ENCODE results near the gene PPEF1.
"Not testable (repeated sequence)": the region's sequence is repeated elsewhere in the genome, so short reads cannot be mapped to it uniquely, and the experiment has no call there.

Gene PPEF1

GRCh38 chrX:18701621-18702361 lies 5.7 kb upstream of the PPEF1 start:
- DNase-seq (ENCODE audit: low spot score): no peak

GRCh38 chrX:18702362-18703195 lies 4.9 kb upstream of the PPEF1 start:
- DNase-seq (ENCODE audit: low spot score): no peak

GRCh38 chrX:18709833-18710232 lies 2.4 kb downstream of the PPEF1 start:
- DNase-seq (ENCODE audit: low spot score): no peak

DNA sequence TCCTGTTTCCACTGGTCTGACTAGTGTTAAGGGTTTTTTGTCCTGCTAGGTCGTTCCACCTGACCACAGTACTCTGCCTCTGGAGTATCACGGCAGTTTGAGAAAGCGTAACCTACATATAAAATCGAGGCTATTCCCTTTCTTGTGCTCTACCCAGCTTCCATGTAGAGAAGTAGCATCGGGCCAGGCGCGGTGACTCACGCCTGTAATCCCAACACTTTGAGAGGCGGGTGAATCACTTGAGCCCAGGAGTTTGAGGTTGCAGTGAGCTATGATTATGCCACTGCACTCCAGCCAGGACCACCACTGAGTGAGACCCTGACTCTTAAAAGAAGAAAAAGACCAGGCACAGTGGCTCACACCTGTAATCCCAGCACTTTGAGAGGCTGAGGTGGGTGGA lies 7.5 kb downstream of the PPEF1 start:
- DNase-seq (ENCODE audit: low spot score): no peak

DNA sequence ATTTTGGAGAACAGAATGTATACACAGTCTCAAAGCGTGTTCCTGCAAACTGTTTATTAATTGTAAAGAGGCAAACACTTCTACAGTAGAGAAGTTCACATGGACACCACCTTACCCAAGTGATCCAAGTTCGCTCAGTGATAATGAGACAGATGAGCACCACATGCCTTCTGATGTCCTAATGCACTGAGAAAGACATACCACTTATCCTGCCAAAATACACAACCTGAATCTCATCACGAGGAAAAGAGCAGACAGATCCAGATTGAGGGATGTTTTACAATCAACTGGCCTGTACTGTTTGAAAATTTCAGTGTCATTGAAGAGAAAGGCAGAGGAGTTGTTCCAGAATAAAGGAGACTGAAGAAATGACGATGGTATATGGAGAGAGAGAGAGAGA lies 12.4 kb downstream of the PPEF1 start:
- no peak for DNase-seq (ENCODE audit: low spot score)

DNA sequence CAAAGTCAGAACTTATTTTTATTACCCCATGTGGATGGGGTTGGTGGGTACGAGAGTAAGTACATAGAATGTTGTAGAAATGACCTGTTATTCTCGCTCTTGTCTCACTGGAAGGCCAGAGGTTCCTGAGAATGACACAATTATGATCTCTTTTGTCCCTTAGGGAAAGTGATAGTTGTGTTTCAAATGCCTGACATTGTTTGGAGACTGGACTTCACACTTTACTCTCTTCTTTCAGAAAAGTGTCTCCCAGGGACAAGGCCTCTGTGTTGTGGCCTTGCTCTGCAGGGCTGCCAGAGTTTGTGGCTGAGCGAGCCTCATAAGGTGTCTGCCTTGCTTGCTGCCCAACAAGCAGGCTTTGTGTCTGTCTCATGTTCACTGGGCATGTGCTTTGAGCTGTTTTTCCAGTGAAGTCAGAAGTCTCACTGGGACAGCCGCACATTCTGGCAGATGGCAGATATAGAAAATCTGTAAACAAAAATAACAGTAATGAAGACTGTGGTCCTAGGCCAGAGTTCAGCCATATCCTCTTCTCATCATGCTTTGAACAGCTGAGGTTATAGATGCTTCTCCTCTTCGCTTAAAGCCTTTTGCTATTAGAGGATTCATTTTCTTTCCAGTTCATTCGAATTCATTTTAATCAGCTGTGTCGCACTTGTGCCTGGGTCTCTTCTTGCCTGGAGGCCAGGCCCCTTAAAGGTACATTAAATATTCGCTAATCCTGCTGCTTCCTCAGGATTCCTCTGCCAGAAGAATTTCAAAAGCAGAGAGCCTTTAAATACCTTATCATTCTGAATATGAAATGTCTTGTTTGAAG lies 14.4 kb downstream of the PPEF1 start:
- DNase-seq (ENCODE audit: low spot score): no peak

- DNase-seq (ENCODE audit: low spot score): no peak
Measured at GRCh38 chrX:18722500-18723071, 15.1 kb downstream of the PPEF1 start.

GRCh38 chrX:18725310-18725943 lies 18.0 kb downstream of the PPEF1 start:
- DNase-seq (ENCODE audit: low spot score): no peak

- DNase-seq (ENCODE audit: low spot score): no peak
Measured at GRCh38 chrX:18733287-18733686, 25.8 kb downstream of the PPEF1 start.

DNA sequence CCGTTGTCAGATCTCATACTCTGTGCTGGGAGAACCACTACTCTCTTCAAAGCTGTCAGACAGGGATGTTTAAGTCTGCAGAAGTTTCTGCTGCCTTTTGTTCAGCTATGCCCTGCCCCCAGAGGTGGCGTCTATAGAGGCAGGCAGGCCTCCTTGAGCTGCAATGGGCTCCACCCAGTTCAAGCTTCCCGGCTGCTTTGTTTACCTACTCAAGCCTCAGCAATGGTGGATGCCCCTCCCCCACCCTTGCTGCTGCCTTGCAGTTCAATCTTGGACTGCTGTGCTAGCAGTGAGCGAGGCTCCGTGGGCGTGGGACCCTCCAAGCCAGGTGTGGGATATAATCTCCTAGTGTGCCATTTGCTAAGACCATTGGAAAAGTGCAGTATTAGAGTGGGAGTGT lies 32.2 kb downstream of the PPEF1 start:
- DNase-seq (ENCODE audit: low spot score): not testable (repeated sequence)

DNA sequence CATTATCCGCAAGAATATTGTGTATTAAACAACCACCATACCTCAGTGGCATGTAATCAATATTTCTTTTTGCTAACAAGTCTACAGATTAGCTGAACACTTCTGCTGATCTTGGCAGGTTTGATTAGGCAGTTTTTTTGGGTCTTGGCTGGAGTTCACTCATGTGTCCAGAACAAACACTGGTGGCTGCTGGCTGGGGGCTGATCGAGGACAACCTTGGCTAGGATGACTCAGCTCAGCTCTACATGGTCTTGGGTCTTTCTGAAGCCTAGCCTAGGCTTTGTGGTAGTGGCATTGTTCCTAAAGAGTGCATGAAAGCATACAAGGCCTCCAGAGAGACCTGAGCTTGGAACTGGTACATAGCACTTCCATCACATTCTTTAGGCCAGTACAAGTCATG lies 41.1 kb downstream of the PPEF1 start:
- no peak for DNase-seq (ENCODE audit: low spot score)

- no peak for DNase-seq (ENCODE audit: low spot score)
Measured at GRCh38 chrX:18753631-18754030, 46.2 kb downstream of the PPEF1 start.

DNA sequence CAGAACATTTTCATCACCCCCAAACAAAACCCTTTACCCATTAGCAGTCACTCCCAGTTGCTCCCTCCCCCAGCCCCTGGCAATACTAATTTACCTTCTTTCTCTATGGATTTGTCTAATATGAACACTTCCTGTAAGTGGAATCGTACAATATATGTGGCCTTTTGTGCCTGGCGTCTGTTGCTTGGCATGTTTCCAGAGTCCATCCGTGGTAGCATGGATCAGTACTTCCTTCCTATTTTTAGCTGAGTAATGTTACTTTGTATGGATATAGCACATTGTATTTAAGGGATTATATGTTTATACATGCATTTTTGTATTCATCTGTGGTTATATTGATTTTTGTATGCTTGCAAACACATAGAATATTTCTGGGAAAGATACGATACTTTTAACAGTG lies 48.2 kb downstream of the PPEF1 start:
- DNase-seq (ENCODE audit: low spot score): no peak

- no peak for DNase-seq (ENCODE audit: low spot score)
Measured at GRCh38 chrX:18757956-18758932, 50.8 kb downstream of the PPEF1 start.

DNA sequence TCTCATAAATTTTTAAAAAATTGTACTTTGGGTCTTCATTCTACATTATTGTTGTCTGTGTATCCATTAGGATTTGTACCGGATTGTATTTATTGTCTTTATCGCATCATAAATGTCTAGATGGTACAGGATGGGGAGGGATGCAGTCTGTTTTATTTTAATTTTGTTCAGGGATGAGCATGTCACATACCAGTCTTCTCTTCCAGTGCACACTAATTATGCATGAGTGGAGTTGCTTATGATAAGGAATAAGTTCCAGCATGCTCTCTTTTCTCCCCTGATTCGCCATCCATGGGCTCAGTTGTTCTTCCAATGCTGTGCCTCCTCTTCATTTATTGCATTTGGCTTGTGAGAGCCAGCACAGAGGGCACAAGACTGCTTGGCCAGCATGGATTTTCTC lies 54.3 kb downstream of the PPEF1 start:
- DNase-seq (ENCODE audit: low spot score): no peak

- not testable (repeated sequence) for DNase-seq (ENCODE audit: low spot score)
Measured at GRCh38 chrX:18763106-18763505, 55.7 kb downstream of the PPEF1 start.

DNA sequence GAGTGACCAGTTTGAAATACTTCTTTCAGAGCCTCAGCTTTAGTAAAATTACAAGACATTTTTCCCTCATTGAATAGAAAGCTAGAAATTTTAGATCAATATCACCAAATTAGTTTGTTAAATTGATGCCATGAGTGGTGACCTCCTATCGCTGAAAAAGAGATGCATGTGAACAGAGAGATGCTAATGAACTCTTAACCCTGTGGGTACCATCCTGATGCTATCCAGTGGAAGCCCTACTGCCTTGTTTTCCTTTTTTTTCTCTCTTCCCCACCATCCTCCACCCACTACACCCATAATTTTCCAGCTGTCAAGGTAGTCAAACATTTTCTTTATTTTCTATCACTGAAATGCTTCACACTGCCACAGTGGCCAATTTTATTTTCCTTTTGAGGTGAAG lies 61.9 kb downstream of the PPEF1 start:
- no peak for DNase-seq (ENCODE audit: low spot score)

DNA sequence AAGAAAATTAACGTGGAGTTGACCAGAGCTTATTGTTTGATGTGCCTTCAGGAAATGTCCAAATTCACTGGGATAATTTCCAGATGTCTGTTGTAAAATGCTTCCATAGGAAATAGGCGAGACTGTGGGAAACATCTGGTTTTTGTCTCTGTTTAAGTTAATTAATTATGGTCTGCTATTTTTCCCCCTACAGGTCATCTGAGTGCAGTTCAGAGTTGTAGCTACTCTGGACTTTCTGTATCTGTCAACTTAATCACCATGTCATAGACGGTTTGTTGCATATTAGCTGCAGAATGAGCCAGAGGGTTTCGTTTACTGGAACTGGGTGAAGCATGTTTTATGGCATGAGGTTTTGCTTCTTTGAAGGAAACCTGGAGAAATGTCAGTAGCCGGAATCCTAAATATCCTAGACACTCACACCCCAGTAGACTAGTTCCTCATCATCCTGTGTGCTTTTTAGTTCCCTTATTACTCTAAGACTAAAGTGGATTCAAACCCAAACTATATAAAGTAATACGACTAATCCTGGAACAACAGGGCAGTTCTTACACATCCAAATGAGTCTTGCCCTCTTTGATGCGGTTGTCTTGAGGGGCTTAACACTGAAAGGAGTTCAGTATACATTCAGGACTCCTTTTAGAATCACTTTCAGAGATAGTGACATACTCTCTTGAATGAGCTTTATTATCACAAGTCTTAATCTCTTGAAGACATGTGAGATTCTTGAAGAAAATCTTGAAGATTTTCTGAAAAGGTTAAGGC lies 62.5 kb downstream of the PPEF1 start:
- no peak for DNase-seq (ENCODE audit: low spot score)

GRCh38 chrX:18789916-18790315 lies 82.5 kb downstream of the PPEF1 start:
- DNase-seq (ENCODE audit: low spot score): no peak

DNA sequence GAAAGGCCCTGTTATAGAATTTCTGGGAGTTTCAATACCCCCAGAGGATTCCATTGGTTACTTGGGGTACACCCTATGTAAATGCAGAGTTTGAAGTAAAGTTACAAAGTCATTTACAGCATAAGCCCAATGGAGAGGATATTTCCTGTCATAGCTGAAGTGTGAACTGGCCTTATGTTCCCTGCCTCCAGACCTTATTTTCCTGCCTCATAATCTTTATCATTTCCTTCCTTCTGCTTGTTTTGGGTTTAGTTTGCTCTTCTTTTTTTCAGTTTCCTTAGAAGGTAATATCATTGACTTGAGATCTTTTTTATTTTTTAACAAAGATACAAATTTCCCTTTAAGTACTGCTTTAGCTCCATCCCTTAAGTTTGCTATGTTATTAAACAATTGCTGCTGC lies 85.4 kb downstream of the PPEF1 start:
- no peak for DNase-seq (ENCODE audit: low spot score)

Data from hematopoietic multipotent progenitor cell treated with erythropoietin and hydrocortisone succinate and interleukin-3 and kit ligand, for 15 days (in vitro differentiated cells).